HepG2 (cell line): ENCODE results near the gene DIS3L2. TPM values are rescaled to one million over a fixed set of nuclear protein-coding genes. Genes with fewer than 3 reads are reported as not detected.

ENCODE experiments used
- ARHGAP35 ChIP-seq: sonication (generic); formaldehyde crosslinking; IDR thresholded peaks from 2 replicates; pipeline ENCODE4 v1.9.0; 2022; ENCODE audit warnings: mild to moderate bottlenecking, inconsistent platforms, moderate library complexity, missing genetic modification reagents, borderline replicate concordance
- KLF6 ChIP-seq: IDR thresholded peaks from 2 replicates; pipeline ENCODE4 v1.8.0; 2016; ENCODE audit warnings: missing biosample characterization, missing genetic modification reagents
- NFE2 ChIP-seq: sonication (generic); formaldehyde crosslinking; IDR thresholded peaks from 2 replicates; pipeline ENCODE4 v1.4.0; 2020; ENCODE audit warnings: missing genetic modification reagents
- RAD21 ChIP-seq: fragments of 450-650 bp; formaldehyde crosslinking; IDR thresholded peaks from 2 replicates; pipeline ENCODE4 v1.5.0; 2020; ENCODE audit warnings: mild to moderate bottlenecking
- SNAPC2 ChIP-seq: sonication (generic); formaldehyde crosslinking; IDR thresholded peaks from 2 replicates; pipeline ENCODE4 v1.8.1; 2022; ENCODE audit warnings: mild to moderate bottlenecking, missing genetic modification reagents
- SOX13 ChIP-seq, 3 experiments: fragments of 450-650 bp in 1 of 3; sonication (generic) in 1 of 3; formaldehyde crosslinking in 1 of 3; IDR thresholded peaks in 2 of 3; conservative IDR thresholded peaks in 1 of 3; 2 replicates each; pipeline versions ENCODE4 v1.5.0 to v1.6.1; 2016 to 2020; ENCODE audit warnings: antibody characterized with exemption in 1 of 3, mild to moderate bottlenecking in 1 of 3, missing compliant biosample characterization in 1 of 3, missing genetic modification reagents in 1 of 3, moderate library complexity in 1 of 3
- ZNF121 ChIP-seq: sonication (generic); formaldehyde crosslinking; IDR thresholded peaks from 2 replicates; pipeline ENCODE4 v1.5.0; 2020; ENCODE audit warnings: mild to moderate bottlenecking, missing genetic modification reagents
- ZNF343 ChIP-seq: sonication (generic); formaldehyde crosslinking; IDR thresholded peaks from 2 replicates; pipeline ENCODE4 v1.4.0; 2020; ENCODE audit warnings: mild to moderate bottlenecking, missing genetic modification reagents
- ZNF792 ChIP-seq: IDR thresholded peaks from 2 replicates; pipeline ENCODE4 v1.6.1; 2016
- polyA plus RNA-seq, 8 experiments: library from polyadenylated mRNA; depleted of rRNA in 3 of 8; stranded (reverse) in 7 of 8; unstranded in 1 of 8; fragments of >200 nt; fragmentation: Illumina TruSeq in 4 of 8; extraction: Trizol in 4 of 8; gene quantifications; 2 replicates each; pipeline versions ENCODE4 v1.2.1 to v1.2.3, GENCODE V29; 2011 to 2016; ENCODE audit warnings: low read depth in 4 of 8, missing spikeins in 1 of 8, mixed read lengths in 1 of 8; ENCODE audit not compliant: insufficient read depth in 1 of 8
- total RNA-seq, 5 experiments: library from RNA; depleted of rRNA; stranded (reverse); fragments of >200 nt; fragmentation: Illumina TruSeq; extraction: Trizol; gene quantifications; 2 replicates each; pipeline ENCODE4 v1.2.3, GENCODE V29; 2016; ENCODE audit warnings: low read depth in 1 of 5
- TF ChIP-seq, protein P1 (sequence below), 2 experiments: fragments of 450-650 bp in 1 of 2; sonication (generic) in 1 of 2; formaldehyde crosslinking in 1 of 2; IDR thresholded peaks; 2 replicates each; pipeline versions ENCODE4 v1.6.1 to v1.8.0; 2016 to 2022; ENCODE audit warnings: antibody characterized with exemption in 1 of 2, mild to moderate bottlenecking in 1 of 2, missing genetic modification reagents in 1 of 2
- TF ChIP-seq, protein P2 (sequence below): sonication (generic); formaldehyde crosslinking; IDR thresholded peaks from 2 replicates; pipeline ENCODE4 v1.4.0; 2020; ENCODE audit warnings: missing genetic modification reagents, mild to moderate bottlenecking, borderline replicate concordance
- TF ChIP-seq, protein P3 (sequence below), 2 experiments: sonication (generic) in 1 of 2; formaldehyde crosslinking in 1 of 2; IDR thresholded peaks; 2 replicates each; pipeline versions ENCODE4 v1.5.1 to v1.6.1; 2011 to 2020; ENCODE audit warnings: borderline replicate concordance in 1 of 2, low read depth in 1 of 2, low read length in 1 of 2, mild to moderate bottlenecking in 1 of 2, missing genetic modification reagents in 1 of 2, moderate library complexity in 1 of 2

DIS3L2 gene
- total and polyA plus RNA-seq, 2 of the 13 experiments (the other 11 are each of a cell fraction or from before 2014, with no cell fraction given) = 7.0 to 23.9 TPM

DNA sequence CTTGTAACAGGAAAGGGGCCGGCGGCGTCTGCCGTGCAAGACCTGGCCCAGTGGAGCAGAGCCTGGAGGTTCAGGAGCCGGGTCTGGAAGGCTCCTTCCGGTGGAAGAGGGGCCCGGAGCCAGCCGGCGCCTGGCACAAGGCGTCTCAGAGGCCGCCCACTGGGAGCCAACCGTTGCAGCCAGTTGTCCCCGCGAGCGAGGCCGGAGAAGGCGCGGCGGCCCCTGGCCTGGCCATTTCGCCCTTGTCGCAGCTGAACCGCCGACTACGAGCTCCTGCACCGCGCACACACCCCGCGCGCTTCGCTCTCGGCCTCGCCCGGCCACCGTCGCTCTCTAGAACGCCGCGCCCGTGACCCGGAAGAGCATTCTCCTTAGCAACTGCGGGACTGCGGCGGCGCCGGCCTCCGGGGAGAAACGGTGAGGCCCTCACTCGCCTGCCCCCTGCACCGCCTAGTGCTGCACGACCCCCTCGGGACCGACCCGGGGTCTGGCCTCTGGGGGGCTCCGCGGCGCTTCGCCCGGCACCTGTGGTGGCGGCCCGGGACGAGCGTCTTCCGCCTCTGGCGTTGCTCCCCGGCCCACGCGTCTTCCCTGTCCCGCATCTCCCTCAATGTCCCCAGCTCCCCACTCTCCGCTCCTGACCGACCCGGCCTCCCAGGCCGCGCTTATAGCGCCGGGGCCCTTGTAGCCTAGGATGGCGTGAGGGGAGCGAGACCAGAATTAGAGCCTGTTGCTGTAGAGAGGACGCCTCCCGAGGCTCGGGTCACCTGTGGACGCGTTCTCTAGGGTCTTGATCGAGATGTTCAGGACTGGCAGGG is at the start of gene DIS3L2 (continued):
- TF ChIP-seq, protein P1, sequence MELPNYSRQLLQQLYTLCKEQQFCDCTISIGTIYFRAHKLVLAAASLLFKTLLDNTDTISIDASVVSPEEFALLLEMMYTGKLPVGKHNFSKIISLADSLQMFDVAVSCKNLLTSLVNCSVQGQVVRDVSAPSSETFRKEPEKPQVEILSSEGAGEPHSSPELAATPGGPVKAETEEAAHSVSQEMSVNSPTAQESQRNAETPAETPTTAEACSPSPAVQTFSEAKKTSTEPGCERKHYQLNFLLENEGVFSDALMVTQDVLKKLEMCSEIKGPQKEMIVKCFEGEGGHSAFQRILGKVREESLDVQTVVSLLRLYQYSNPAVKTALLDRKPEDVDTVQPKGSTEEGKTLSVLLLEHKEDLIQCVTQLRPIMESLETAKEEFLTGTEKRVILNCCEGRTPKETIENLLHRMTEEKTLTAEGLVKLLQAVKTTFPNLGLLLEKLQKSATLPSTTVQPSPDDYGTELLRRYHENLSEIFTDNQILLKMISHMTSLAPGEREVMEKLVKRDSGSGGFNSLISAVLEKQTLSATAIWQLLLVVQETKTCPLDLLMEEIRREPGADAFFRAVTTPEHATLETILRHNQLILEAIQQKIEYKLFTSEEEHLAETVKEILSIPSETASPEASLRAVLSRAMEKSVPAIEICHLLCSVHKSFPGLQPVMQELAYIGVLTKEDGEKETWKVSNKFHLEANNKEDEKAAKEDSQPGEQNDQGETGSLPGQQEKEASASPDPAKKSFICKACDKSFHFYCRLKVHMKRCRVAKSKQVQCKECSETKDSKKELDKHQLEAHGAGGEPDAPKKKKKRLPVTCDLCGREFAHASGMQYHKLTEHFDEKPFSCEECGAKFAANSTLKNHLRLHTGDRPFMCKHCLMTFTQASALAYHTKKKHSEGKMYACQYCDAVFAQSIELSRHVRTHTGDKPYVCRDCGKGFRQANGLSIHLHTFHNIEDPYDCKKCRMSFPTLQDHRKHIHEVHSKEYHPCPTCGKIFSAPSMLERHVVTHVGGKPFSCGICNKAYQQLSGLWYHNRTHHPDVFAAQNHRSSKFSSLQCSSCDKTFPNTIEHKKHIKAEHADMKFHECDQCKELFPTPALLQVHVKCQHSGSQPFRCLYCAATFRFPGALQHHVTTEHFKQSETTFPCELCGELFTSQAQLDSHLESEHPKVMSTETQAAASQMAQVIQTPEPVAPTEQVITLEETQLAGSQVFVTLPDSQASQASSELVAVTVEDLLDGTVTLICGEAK (IDR thresholded peaks at IDR 0.05) = peak; percentile 52; the same call in 1 of the 2 replicates
- TF ChIP-seq, protein P1 (CRISPR knock-in tag; IDR thresholded peaks at IDR 0.05) = peak; percentile 84; the same call in 1 of the 2 replicates
- TF ChIP-seq KLF6 = peak; percentile 83; the same call in 1 of the 2 replicates
- TF ChIP-seq NFE2 = no peak
- no peak for TF ChIP-seq SOX13 (IDR thresholded peaks at IDR 0.05)
- peak in 1 of 2 experiments; percentile 49; a peak in 2 of 4 replicates for TF ChIP-seq SOX13 (CRISPR knock-in tag; conservative IDR thresholded peaks at IDR 0.05 in 1 of 2, IDR thresholded peaks at IDR 0.05 in 1 of 2)
- TF ChIP-seq ZNF343 (CRISPR knock-in tag) = peak; percentile 92
- TF ChIP-seq ARHGAP35 (CRISPR knock-in tag) = peak; percentile 86
- peak; percentile 91 for TF ChIP-seq SNAPC2 (CRISPR knock-in tag)
- TF ChIP-seq ZNF792 (CRISPR knock-in tag) = no peak; the same call in 1 of the 2 replicates
- peak; percentile 78 for TF ChIP-seq RAD21 (CRISPR knock-in tag)
- peak; percentile 80 for TF ChIP-seq ZNF121 (CRISPR knock-in tag)
- TF ChIP-seq, protein P2, sequence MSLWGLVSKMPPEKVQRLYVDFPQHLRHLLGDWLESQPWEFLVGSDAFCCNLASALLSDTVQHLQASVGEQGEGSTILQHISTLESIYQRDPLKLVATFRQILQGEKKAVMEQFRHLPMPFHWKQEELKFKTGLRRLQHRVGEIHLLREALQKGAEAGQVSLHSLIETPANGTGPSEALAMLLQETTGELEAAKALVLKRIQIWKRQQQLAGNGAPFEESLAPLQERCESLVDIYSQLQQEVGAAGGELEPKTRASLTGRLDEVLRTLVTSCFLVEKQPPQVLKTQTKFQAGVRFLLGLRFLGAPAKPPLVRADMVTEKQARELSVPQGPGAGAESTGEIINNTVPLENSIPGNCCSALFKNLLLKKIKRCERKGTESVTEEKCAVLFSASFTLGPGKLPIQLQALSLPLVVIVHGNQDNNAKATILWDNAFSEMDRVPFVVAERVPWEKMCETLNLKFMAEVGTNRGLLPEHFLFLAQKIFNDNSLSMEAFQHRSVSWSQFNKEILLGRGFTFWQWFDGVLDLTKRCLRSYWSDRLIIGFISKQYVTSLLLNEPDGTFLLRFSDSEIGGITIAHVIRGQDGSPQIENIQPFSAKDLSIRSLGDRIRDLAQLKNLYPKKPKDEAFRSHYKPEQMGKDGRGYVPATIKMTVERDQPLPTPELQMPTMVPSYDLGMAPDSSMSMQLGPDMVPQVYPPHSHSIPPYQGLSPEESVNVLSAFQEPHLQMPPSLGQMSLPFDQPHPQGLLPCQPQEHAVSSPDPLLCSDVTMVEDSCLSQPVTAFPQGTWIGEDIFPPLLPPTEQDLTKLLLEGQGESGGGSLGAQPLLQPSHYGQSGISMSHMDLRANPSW (CRISPR knock-in tag) = peak; percentile 74; the same call in 1 of the 2 replicates
- TF ChIP-seq, protein P3, sequence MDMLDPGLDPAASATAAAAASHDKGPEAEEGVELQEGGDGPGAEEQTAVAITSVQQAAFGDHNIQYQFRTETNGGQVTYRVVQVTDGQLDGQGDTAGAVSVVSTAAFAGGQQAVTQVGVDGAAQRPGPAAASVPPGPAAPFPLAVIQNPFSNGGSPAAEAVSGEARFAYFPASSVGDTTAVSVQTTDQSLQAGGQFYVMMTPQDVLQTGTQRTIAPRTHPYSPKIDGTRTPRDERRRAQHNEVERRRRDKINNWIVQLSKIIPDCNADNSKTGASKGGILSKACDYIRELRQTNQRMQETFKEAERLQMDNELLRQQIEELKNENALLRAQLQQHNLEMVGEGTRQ (IDR thresholded peaks at IDR 0.05; ENCODE audit: low read depth, low read length) = no peak
- TF ChIP-seq, protein P3 (CRISPR knock-in tag; IDR thresholded peaks at IDR 0.05; ENCODE audit: borderline replicate concordance) = no peak; the same call in 1 of the 2 replicates
